Epidermal melanocyte (primary cell): ENCODE results near the gene STXBP6.

Experiments used
- DNase-seq: peaks from one replicate; pipeline ENCODE4 v3.0.0; 2011; ENCODE audit warnings: low spot score; ENCODE audit not compliant: insufficient read length

STXBP6 gene

GRCh38 chr14:24918822-24919221 is 131.1 kb downstream of the STXBP6 start:
- no peak for DNase-seq

GRCh38 chr14:24915958-24916595 is 133.9 kb downstream of the STXBP6 start:
- no peak for DNase-seq

GRCh38 chr14:24915403-24915921 is 134.5 kb downstream of the STXBP6 start:
- no peak for DNase-seq

DNA sequence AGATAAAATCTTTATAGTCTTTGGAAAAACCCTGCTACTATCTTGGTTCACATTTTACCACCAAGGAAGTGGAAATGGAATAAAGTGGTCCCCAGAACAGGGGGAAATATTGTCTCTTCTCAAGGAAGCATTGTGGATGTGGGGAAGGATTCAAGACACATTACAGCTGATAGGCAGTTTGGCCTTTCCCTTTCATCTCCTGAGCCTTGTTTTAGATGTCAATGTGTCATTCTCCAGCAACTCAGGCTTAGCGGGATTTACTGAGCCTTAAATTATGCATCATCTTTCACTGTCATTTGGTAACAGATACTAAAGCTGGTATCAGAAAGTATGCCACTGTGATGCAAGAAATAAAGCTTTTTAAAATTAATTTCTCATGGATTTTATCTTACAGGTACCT is 136.2 kb downstream of the STXBP6 start:
- DNase-seq, result no peak

DNA sequence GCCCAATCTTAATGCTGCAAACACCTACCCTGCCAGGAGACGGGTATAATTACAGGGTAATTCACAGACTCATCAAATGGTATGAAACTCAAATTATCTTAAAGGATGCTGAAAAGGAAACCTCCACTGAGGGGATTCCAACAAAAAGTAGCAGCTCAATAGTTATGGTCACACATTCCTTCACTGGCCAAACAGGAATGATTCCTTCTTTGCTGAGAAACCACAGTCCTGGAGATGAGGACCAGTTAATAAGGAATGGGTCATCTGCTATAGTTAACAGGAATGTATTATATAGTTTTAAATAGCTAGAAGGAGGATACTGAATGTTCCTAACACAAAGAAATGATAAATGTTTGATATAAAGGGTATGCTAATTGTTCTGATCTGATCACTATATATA is 136.9 kb downstream of the STXBP6 start:
- DNase-seq, result no peak

DNA sequence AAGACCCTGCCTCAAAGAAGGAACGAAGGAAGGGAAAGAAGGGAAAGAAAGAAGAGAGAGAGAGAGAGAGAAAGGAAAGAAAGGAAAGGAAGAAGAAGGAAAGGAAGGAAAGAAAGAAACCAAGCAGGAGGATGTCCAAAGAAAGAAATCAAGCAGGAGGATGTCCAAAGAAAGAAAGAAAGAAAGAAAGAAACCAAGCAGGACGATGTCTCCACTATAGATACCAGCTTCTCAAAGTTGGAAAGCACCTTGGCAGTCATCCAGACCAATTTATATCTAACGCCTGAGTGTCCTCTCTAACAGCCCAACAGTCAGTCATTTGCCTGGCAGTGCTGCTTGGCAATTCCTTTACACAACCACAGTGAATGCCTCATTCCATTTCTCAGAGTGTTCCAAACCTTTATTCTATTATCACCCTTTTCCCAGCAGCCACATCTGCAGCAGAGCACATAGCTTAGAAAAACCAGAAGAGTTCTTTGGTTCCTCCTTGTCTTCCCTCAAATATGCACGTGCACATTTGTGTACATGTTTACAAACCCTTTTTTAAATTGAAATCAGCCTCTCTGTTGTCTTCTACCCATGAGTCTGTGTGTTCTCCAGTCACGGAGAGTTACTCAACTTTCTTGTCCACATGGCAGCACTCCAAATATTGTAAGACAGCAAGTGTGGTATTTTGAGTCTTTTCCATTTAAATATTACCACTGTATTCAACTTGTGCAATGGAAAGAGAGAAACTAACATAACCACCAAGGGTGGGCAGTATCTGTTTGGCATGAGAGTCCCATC is 138.4 kb downstream of the STXBP6 start:
- peak; percentile 38 for DNase-seq

DNA sequence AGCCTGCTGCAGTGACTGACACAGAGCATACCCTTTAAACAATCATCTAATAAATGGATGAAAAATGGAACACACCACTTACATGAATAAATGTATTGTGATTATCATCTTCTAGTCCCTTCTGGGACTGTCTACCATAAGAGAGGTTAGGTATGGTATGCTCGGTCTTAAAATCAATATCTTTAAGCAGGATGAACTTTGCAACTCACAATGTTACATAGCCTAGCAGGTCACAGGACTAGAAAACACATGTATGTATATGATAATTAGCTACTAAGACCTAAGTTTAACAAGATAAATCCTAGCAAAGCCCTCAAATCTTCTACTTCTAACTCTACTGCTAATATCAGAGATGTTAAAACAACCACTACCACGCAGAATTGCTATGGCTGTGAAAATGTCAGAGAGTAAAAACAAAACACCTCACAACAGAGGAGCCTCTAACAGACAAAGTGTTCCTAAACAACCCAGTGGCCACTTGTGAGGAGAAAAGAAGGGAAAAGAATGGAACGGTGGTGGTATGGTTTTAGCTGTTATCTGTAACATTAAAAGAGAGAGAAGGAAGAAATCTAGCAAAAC is 139.4 kb downstream of the STXBP6 start:
- no peak for DNase-seq

- no peak for DNase-seq
Measured at GRCh38 chr14:24909523-24910302, 140.2 kb downstream of the STXBP6 start.

GRCh38 chr14:24908592-24909236 is 141.2 kb downstream of the STXBP6 start:
- DNase-seq, result no peak

GRCh38 chr14:24904533-24904932 is 145.4 kb downstream of the STXBP6 start:
- DNase-seq, result no peak

DNA sequence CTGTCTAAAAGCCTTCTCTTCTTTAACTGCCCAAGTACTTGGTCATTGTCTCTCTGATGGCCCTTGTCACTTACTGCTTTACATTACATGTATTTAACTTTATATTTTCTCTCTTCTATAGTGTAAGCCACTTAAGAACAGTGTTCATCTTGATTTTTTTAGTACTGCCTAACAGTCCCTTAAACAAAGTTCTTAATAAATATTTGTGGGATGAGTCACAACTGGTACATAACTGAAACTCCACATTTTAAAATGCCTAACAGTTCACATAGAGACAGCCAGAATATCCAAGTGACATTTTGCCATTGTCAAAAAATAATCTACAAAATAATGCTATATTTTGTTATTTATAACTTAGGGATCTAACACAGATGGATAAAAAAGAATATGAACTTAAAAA is 146.6 kb downstream of the STXBP6 start:
- no peak for DNase-seq

DNA sequence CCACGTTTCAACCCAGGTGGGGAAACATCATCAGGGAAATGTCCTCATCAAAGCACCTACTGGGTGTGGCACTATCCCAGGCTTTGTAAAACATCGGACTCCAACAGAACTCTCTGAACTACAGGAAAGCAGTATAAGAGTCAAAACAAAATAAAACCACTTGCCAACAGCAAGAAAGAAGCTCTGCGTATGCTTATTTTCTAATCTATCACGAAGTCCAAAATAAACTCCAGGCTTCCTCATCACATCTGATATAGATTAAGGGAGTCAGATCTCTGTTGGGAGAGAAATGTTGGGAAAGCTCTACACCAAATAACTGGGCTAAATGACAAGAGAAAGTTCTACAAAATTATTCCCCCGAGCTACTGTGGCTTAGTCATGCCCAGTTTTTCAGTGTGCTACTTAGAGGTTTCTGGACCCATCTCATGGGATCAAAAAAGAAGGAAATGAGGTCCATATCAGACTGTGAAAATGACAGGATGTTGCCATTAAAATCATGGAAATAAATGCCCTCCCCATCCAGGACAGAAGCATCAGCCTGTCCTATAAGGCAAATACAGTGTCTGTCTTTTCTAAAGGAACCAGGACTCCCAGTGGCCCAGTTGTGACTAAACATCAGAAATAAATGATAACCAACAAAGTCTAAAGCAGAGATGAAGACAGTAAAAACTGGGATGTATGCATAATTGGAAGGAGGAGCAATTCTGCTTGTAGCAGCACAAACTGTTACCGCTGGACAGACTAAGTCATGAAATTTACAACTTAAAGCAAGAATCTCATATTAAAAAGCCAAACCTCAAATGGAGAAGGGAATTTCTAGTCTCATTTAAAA is 149.5 kb downstream of the STXBP6 start:
- DNase-seq, result no peak

GRCh38 chr14:24897793-24898192 is 152.2 kb downstream of the STXBP6 start:
- DNase-seq, result no peak

DNA sequence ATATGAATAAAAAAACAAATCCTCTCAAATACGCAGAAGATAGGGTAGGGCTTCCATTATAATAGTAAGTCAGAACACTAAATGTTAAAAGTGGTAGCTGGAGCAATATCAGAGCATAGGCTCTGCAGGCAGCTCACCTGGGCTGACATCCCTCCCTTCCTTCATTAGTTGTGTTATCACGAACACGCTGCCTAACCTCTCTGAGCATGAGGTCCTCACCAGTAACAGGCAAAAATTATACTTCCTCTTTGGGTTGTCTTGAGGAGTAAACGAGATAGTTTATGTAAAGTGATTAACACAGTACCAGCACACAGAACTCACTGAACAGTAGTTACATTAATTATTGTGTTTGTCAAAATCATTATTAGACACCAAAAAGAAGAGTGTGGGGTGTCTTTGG is 154.3 kb downstream of the STXBP6 start:
- no peak for DNase-seq

- no peak for DNase-seq
Measured at GRCh38 chr14:24895243-24895583, 154.7 kb downstream of the STXBP6 start.

- no peak for DNase-seq
Measured at GRCh38 chr14:24894583-24895242, 155.2 kb downstream of the STXBP6 start.

GRCh38 chr14:24892497-24893051 is 157.4 kb downstream of the STXBP6 start:
- DNase-seq, result no peak

DNA sequence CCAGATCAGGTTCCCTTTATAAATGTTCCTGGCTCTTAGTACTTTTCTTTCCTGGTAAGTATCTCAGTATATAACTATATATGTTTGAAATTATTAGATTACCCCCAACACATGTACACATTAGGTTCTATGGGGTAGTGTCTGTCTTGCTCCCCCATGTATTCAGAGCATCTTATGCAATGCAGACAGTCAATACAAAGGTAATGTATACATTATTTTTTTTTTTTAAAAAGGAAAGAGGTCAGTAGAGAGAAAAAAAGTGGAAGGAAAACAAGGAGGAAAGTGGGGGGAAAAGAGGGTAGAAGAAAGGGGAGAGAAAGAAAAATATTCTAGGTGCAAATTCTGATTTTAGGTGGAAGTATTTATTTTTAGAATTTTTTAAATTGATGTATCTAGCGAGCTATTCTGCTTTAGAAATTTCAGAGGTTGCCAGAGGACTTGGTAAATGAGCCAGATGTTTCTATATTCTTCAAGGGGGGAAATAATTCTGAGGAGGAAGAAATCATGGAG is 157.9 kb downstream of the STXBP6 start:
- DNase-seq, result no peak

DNA sequence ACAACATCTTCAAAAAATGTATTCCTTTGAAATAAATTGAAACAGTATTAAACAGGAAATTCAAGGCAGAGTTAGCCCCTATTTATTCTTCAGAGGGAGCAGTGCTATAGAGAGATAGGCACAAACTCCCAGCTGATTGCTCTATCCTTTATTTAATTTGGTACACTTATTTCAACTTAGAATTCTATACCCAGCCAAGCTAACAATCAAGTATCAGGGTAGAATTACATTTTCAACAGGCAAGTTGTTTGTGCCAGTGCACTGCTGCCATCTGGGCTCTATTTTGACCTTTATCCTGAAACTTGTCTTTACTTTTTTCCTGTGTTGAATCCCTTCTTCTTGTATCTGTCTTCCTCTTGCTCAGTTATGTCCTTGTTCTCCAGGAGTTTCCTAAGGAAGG is 159.2 kb downstream of the STXBP6 start:
- DNase-seq, result no peak
